Mucosa of stomach (tissue), 1 donor: ENCODE measurements around the gene HSD17B3.
A peak's percentile ranks its signal among the peaks of the same experiment; 100 is the strongest.
"Not testable (repeated sequence)": the region's sequence is repeated elsewhere in the genome, so short reads cannot be mapped to it uniquely, and the experiment has no call there.

Experiments
- H3K27me3 ChIP-seq: one replicate; pipeline ENCODE4 v1.7.0; 2013; ENCODE audit warnings: mild to moderate bottlenecking, low read length; ENCODE audit not compliant: control insufficient read depth, insufficient read depth
- H3K36me3 ChIP-seq: one replicate; pipeline ENCODE4 v1.7.0; 2013; ENCODE audit warnings: low read length; ENCODE audit not compliant: control insufficient read depth, insufficient read depth
- H3K4me1 ChIP-seq: one replicate; pipeline ENCODE4 v1.7.0; 2013; ENCODE audit warnings: mild to moderate bottlenecking, low read length; ENCODE audit not compliant: control insufficient read depth, insufficient read depth
- H3K4me3 ChIP-seq: one replicate; pipeline ENCODE4 v1.7.0; 2013; ENCODE audit warnings: low read length
- H3K9ac ChIP-seq: one replicate; pipeline ENCODE4 v1.7.0; 2013; ENCODE audit warnings: mild to moderate bottlenecking, low read length, moderate library complexity
- H3K9me3 ChIP-seq: one replicate; pipeline ENCODE4 v1.7.0; 2013; ENCODE audit warnings: mild to moderate bottlenecking, low read length, moderate library complexity; ENCODE audit not compliant: control insufficient read depth
- donor health status: Pancreatic carcinoma.

Gene HSD17B3

GRCh38 chr9:96203867-96204501 lies 98.0 kb downstream of the HSD17B3 start:
- Histone ChIP-seq H3K9me3 (no peaks in the 10 kb centered on the region), H3K4me1 (no peaks in the 10 kb centered on the region), H3K9ac (no peak overlapping the region), H3K4me3 (no peak overlapping the region), H3K27me3 (no peaks in the 10 kb centered on the region), H3K36me3 (no peaks in the 10 kb centered on the region)

- no peaks in the 10 kb centered on the region for H3K4me1 ChIP-seq
- H3K36me3 ChIP-seq = no peaks in the 10 kb centered on the region
- no peak overlapping the region for H3K4me3 ChIP-seq
- no peaks in the 10 kb centered on the region for H3K9me3 ChIP-seq
- H3K27me3 ChIP-seq = no peaks in the 10 kb centered on the region
- H3K9ac ChIP-seq = no peak overlapping the region
These were observed 98.8 kb downstream of the HSD17B3 start for GRCh38 chr9:96202971-96203780.

- H3K36me3 ChIP-seq = no peaks in the 10 kb centered on the region
- no peak overlapping the region for H3K9ac ChIP-seq
- H3K4me3 ChIP-seq = no peak overlapping the region
- no peaks in the 10 kb centered on the region for H3K27me3 ChIP-seq
- no peaks in the 10 kb centered on the region for H3K9me3 ChIP-seq
- no peaks in the 10 kb centered on the region for H3K4me1 ChIP-seq
These were observed 100.8 kb downstream of the HSD17B3 start for GRCh38 chr9:96201140-96201539.

GRCh38 chr9:96199006-96199405 lies 103.0 kb downstream of the HSD17B3 start:
- no peaks in the 10 kb centered on the region for H3K4me1 ChIP-seq
- no peaks in the 10 kb centered on the region for H3K9me3 ChIP-seq
- no peak overlapping the region for H3K4me3 ChIP-seq
- no peaks in the 10 kb centered on the region for H3K36me3 ChIP-seq
- no peak overlapping the region for H3K9ac ChIP-seq
- no peaks in the 10 kb centered on the region for H3K27me3 ChIP-seq

DNA sequence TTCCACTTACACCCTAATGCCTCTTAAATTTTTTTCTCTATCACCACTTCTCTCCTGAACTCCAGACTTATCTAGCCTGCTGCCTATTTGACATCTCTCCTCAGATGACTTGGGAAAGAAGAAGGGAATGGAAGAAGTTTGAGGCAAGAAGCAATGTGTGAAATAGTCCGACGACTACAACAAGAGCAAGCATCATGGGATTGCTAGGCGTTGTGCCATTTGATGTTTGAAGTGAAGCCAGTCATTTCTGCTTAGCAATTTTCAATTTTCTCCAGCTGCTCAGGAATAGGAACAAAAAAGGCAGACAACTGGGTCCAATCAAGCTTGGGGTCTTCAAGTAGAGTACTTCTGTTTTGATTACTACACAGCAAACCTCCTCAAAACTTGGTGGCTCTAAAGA lies 106.4 kb downstream of the HSD17B3 start:
- Histone ChIP-seq H3K9ac (no peak overlapping the region), H3K4me3 (no peak overlapping the region), H3K4me1 (no peaks in the 10 kb centered on the region), H3K9me3 (no peaks in the 10 kb centered on the region), H3K27me3 (no peaks in the 10 kb centered on the region), H3K36me3 (no peaks in the 10 kb centered on the region)

- H3K4me1 ChIP-seq = peaks cover 7% of the 10 kb centered on the region
- no peak overlapping the region for H3K9ac ChIP-seq
These were observed 108.7 kb downstream of the HSD17B3 start for GRCh38 chr9:96193236-96193755.

GRCh38 chr9:96192710-96193109 lies 109.3 kb downstream of the HSD17B3 start:
- Histone ChIP-seq H3K9ac (no peak overlapping the region), H3K4me3 (no peak overlapping the region), H3K27me3 (no peaks in the 10 kb centered on the region), H3K9me3 (no peaks in the 10 kb centered on the region), H3K4me1 (peaks cover 9% of the 10 kb centered on the region), H3K36me3 (no peaks in the 10 kb centered on the region)

More at GRCh38 chr9:96193236-96193755, 108.7 kb downstream of the HSD17B3 start:
- no peaks in the 10 kb centered on the region for H3K27me3 ChIP-seq
- no peak overlapping the region for H3K4me3 ChIP-seq
- H3K9me3 ChIP-seq = no peaks in the 10 kb centered on the region
- no peaks in the 10 kb centered on the region for H3K36me3 ChIP-seq

DNA sequence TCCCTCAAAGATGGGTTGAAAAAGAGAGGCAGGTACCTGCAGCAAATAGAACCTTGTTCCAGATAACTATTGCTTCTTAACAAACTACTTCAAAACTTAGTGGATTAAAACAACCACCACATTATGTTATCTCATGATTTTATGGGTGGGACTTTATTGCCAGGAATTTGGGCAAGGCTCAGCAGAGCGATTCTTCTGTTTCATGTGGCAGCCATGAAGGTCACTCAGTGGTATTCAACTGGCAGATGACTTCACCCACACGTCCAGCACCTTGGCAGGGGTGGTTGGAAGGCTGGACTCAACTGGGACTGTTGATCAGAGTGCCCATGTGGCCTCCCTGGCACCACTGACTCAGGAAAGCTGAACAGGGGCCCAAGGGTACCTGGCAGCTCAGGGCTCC lies 112.0 kb downstream of the HSD17B3 start:
- peaks cover 27% of the 10 kb centered on the region for H3K4me1 ChIP-seq
- H3K27me3 ChIP-seq = no peaks in the 10 kb centered on the region
- H3K36me3 ChIP-seq = no peaks in the 10 kb centered on the region
- H3K9ac ChIP-seq = no peak overlapping the region
- H3K4me3 ChIP-seq = no peak overlapping the region
- H3K9me3 ChIP-seq = no peaks in the 10 kb centered on the region

GRCh38 chr9:96189581-96189980 lies 112.4 kb downstream of the HSD17B3 start:
- not testable (repeated sequence) for H3K9me3 ChIP-seq, H3K4me3 ChIP-seq, H3K36me3 ChIP-seq, H3K27me3 ChIP-seq, H3K9ac ChIP-seq
- peaks cover 27% of the 10 kb centered on the region for H3K4me1 ChIP-seq

- Histone ChIP-seq H3K4me1 (peaks cover 27% of the 10 kb centered on the region), H3K4me3 (no peak overlapping the region), H3K36me3 (no peaks in the 10 kb centered on the region), H3K27me3 (no peaks in the 10 kb centered on the region), H3K9me3 (no peaks in the 10 kb centered on the region), H3K9ac (no peak overlapping the region)
These were observed 113.4 kb downstream of the HSD17B3 start for GRCh38 chr9:96188571-96188970.

DNA sequence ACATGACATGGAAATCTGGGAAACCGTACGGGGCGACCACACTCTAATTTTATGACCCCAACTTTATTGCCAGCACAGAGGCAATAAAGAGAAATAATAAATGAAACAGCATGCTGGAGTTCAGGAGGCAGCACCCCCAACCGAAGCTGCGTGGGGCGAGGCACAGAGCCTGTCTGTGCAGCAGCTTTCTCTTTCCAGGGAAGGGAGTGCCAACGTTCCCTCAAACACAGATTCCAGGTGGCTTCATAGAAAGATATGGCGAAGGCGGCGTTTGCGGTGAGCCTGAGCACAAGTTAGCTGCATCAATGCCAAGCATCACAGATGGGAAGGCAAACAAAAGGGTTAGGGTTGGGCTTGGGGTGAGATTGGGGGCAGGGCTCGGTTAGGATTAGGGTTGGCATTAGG lies 114.8 kb downstream of the HSD17B3 start:
- no peaks in the 10 kb centered on the region for H3K9me3 ChIP-seq

GRCh38 chr9:96186591-96187011 lies 115.4 kb downstream of the HSD17B3 start:
- H3K27me3 ChIP-seq = no peaks in the 10 kb centered on the region
- no peak overlapping the region for H3K4me3 ChIP-seq
- H3K9ac ChIP-seq = peak overlapping the region; percentile 29
- H3K9me3 ChIP-seq = no peaks in the 10 kb centered on the region
- no peaks in the 10 kb centered on the region for H3K36me3 ChIP-seq
- H3K4me1 ChIP-seq = peaks cover 27% of the 10 kb centered on the region

More for the DNA sequence above, 114.8 kb downstream of the HSD17B3 start:
- H3K9ac ChIP-seq = peak overlapping the region; percentile 29
- H3K27me3 ChIP-seq = no peaks in the 10 kb centered on the region
- no peaks in the 10 kb centered on the region for H3K36me3 ChIP-seq
- no peak overlapping the region for H3K4me3 ChIP-seq
- H3K4me1 ChIP-seq = peaks cover 27% of the 10 kb centered on the region
